CD4-positive, alpha-beta T cell treated with Interleukin-4 for 4 hours (primary cell): ENCODE results near the gene IRF9.

Experiments used
- DNase-seq: peaks from one replicate; pipeline ENCODE4 v3.0.0-alpha.2; 2020

IRF9 gene

GRCh38 chr14:24132061-24132685 is 28.9 kb upstream of the IRF9 start:
- DNase-seq, result peak; percentile 26

GRCh38 chr14:24132976-24133375 is 28.1 kb upstream of the IRF9 start:
- no peak for DNase-seq

- no peak for DNase-seq
Measured at GRCh38 chr14:24133735-24134134, 27.3 kb upstream of the IRF9 start.

- DNase-seq, result no peak
Measured at GRCh38 chr14:24135584-24135833, 25.6 kb upstream of the IRF9 start.

- DNase-seq, result peak; percentile 91
Measured at GRCh38 chr14:24135834-24136683, 25.0 kb upstream of the IRF9 start, which contains the start of gene PSME1. Gene PSME1, plus strand, starts transcription at chr14:24136194. Its CDS starts 69 bp downstream, at chr14:24136263.

- no peak for DNase-seq
Measured at GRCh38 chr14:24136684-24137528, 24.2 kb upstream of the IRF9 start.

GRCh38 chr14:24137529-24138395 is 23.3 kb upstream of the IRF9 start:
- no peak for DNase-seq

- no peak for DNase-seq
Measured at GRCh38 chr14:24138396-24139271, 22.4 kb upstream of the IRF9 start.

- DNase-seq, result peak; percentile 19
Measured at GRCh38 chr14:24139272-24139934, 21.7 kb upstream of the IRF9 start.

- peak; percentile 99 for DNase-seq
Measured at GRCh38 chr14:24141097-24141880, 19.8 kb upstream of the IRF9 start, which contains the start of gene EMC9. Gene EMC9, minus strand, starts transcription at chr14:24141591. Its CDS starts 287 bp downstream, at chr14:24141304.

- DNase-seq, result no peak
Measured at GRCh38 chr14:24143511-24143910, 17.6 kb upstream of the IRF9 start.

GRCh38 chr14:24144451-24144850 is 16.6 kb upstream of the IRF9 start:
- no peak for DNase-seq

GRCh38 chr14:24145219-24145618 is 15.8 kb upstream of the IRF9 start:
- DNase-seq, result no peak

GRCh38 chr14:24145690-24146452 is 15.2 kb upstream of the IRF9 start:
- DNase-seq, result no peak

GRCh38 chr14:24146453-24146977 is 14.6 kb upstream of the IRF9 start, which contains the start of gene PSME2:
Gene PSME2, minus strand, starts transcription at chr14:24146610. Its CDS starts 29 bp downstream, at chr14:24146581.
- DNase-seq, result peak; percentile 92

- peak; percentile 96 for DNase-seq
Measured at GRCh38 chr14:24146978-24147760, 13.9 kb upstream of the IRF9 start, which contains the start of gene RNF31. Gene RNF31, plus strand, starts transcription at chr14:24147498. Its CDS starts 201 bp downstream, at chr14:24147699.

- no peak for DNase-seq
Measured at GRCh38 chr14:24147761-24148428, 13.2 kb upstream of the IRF9 start.
